ENCODE measurements around the gene PLCB3.

DNA sequence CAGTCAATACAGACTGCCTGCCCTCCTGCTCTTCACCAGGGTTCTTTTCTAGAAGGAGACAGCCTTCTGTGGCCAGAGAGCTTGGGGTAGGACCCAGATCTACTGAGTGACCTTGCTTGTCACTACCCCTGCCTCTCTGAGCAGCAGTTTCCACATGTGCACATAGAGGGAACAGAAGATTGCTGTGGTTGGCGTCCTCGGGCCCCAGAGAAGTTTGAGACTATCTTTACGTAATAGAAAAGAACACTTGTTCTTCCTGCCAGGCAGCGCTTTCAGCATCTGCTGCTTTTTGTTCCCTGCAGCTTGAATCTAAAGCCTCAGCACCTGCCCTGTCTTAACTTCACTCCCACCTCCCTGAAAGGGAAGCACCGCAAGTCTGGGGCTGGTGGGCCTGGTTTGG is 12.3 kb upstream of the PLCB3 start:
- TF ChIP-seq, protein P1, sequence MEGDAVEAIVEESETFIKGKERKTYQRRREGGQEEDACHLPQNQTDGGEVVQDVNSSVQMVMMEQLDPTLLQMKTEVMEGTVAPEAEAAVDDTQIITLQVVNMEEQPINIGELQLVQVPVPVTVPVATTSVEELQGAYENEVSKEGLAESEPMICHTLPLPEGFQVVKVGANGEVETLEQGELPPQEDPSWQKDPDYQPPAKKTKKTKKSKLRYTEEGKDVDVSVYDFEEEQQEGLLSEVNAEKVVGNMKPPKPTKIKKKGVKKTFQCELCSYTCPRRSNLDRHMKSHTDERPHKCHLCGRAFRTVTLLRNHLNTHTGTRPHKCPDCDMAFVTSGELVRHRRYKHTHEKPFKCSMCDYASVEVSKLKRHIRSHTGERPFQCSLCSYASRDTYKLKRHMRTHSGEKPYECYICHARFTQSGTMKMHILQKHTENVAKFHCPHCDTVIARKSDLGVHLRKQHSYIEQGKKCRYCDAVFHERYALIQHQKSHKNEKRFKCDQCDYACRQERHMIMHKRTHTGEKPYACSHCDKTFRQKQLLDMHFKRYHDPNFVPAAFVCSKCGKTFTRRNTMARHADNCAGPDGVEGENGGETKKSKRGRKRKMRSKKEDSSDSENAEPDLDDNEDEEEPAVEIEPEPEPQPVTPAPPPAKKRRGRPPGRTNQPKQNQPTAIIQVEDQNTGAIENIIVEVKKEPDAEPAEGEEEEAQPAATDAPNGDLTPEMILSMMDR (IDR thresholded peaks at IDR 0.05) = no peak
- no peak for TF ChIP-seq EP300 (IDR thresholded peaks at IDR 0.05)

Measured in sigmoid colon (tissue), 4 donors.